GM18508 (cell line): ENCODE data around the gene NFATC4.
"Not testable (repeated sequence)": the region's sequence is repeated elsewhere in the genome, so short reads cannot be mapped to it uniquely, and the experiment has no call there.

ENCODE experiments used
- ATAC-seq: cut with Tn5 transposase; IDR thresholded peaks from one replicate; pipeline ENCODE4 v1.9.1; 2021; ENCODE audit warnings: moderate number of reproducible peaks; ENCODE audit not compliant: insufficient read depth, unreplicated experiment

The NFATC4 gene

GRCh38 chr14:24385524-24385923, 17.5 kb downstream of the NFATC4 start:
- ATAC-seq, result no peak

GRCh38 chr14:24387009-24387345, 19.0 kb downstream of the NFATC4 start:
- ATAC-seq, result no peak

- not testable (repeated sequence) for ATAC-seq
Measured at GRCh38 chr14:24387579-24387978, 19.6 kb downstream of the NFATC4 start.

GRCh38 chr14:24388474-24389179, 20.6 kb downstream of the NFATC4 start:
- no peak for ATAC-seq

GRCh38 chr14:24389226-24389848, 21.4 kb downstream of the NFATC4 start:
- no peak for ATAC-seq

GRCh38 chr14:24390701-24391468, 22.9 kb downstream of the NFATC4 start:
- ATAC-seq, result no peak

- no peak for ATAC-seq
Measured at GRCh38 chr14:24392325-24393091, 24.5 kb downstream of the NFATC4 start.

GRCh38 chr14:24394275-24394674, 26.3 kb downstream of the NFATC4 start:
- ATAC-seq, result no peak

- no peak for ATAC-seq
Measured at GRCh38 chr14:24395609-24396582, 27.9 kb downstream of the NFATC4 start.

- no peak for ATAC-seq
Measured at GRCh38 chr14:24397639-24398292, 29.8 kb downstream of the NFATC4 start.

GRCh38 chr14:24398293-24398652, 30.3 kb downstream of the NFATC4 start:
- ATAC-seq, result no peak

GRCh38 chr14:24398653-24399446, 30.9 kb downstream of the NFATC4 start, which contains the start of gene NYNRIN:
Gene NYNRIN (plus strand): TSS chr14:24399003. CDS start chr14:24399247, 244 bp downstream.
- no peak for ATAC-seq

GRCh38 chr14:24399447-24399822, 31.5 kb downstream of the NFATC4 start:
- ATAC-seq, result no peak

GRCh38 chr14:24399999-24400718, 32.2 kb downstream of the NFATC4 start:
- ATAC-seq, result no peak

GRCh38 chr14:24401810-24402702, 34.1 kb downstream of the NFATC4 start:
- ATAC-seq, result no peak

- ATAC-seq, result no peak
Measured at GRCh38 chr14:24403294-24403998, 35.5 kb downstream of the NFATC4 start.
